SK-N-SH treated with all-trans-retinoic acid at 6 μM for 48 hours (cell line): Measurements from ENCODE around the gene TBC1D16.

Experiments
- ATAC-seq: fragments of 200-7000 bp; cut with Tn5 transposase; 3 replicates; pipeline ENCODE4 v1.9.1; 2020; ENCODE audit warnings: mild to moderate bottlenecking, moderate library complexity
- ARNTL ChIP-seq: fragments of 450-650 bp; formaldehyde crosslinking; IDR thresholded peaks from 2 replicates; pipeline ENCODE4 v1.5.0; 2020; ENCODE audit warnings: low read depth, mild to moderate bottlenecking, moderate library complexity, borderline replicate concordance
- BACH2 ChIP-seq: fragments of 250-450 bp; sonication (Bioruptor Pico); IDR thresholded peaks from 2 replicates; pipeline ENCODE4 v1.9.0; 2021; ENCODE audit warnings: mild to moderate bottlenecking, borderline replicate concordance
- CSDC2 ChIP-seq: fragments of 250-450 bp; sonication (Bioruptor Pico); IDR thresholded peaks from 2 replicates; pipeline ENCODE4 v1.5.0; 2020; ENCODE audit warnings: mild to moderate bottlenecking, moderate library complexity
- CSRNP3 ChIP-seq: fragments of 250-450 bp; sonication (Bioruptor Pico); IDR thresholded peaks from 2 replicates; pipeline ENCODE4 v1.5.1; 2021; ENCODE audit warnings: mild to moderate bottlenecking, moderate library complexity
- ESRRG ChIP-seq: fragments of 250-450 bp; sonication (Bioruptor Pico); IDR thresholded peaks from 2 replicates; pipeline ENCODE4 v1.6.1; 2021; ENCODE audit warnings: mild to moderate bottlenecking
- GLIS3 ChIP-seq: fragments of 250-450 bp; sonication (Bioruptor Pico); IDR thresholded peaks from 2 replicates; pipeline ENCODE4 v1.5.0; 2020; ENCODE audit warnings: mild to moderate bottlenecking, moderate library complexity
- OSR1 ChIP-seq: fragments of 250-450 bp; sonication (Bioruptor Pico); IDR thresholded peaks from 2 replicates; pipeline ENCODE4 v1.8.0; 2022; ENCODE audit warnings: moderate library complexity, mild to moderate bottlenecking, inconsistent platforms
- PATZ1 ChIP-seq: fragments of 250-450 bp; sonication (Bioruptor Pico); IDR thresholded peaks from 2 replicates; pipeline ENCODE4 v1.8.0; 2020; ENCODE audit warnings: mild to moderate bottlenecking, moderate library complexity, borderline replicate concordance
- POU6F1 ChIP-seq: fragments of 250-450 bp; sonication (Bioruptor Pico); IDR thresholded peaks from 2 replicates; pipeline ENCODE4 v1.8.0; 2021; ENCODE audit warnings: low read depth, mild to moderate bottlenecking, moderate library complexity, borderline replicate concordance
- PPARA ChIP-seq: fragments of 250-450 bp; sonication (Bioruptor Pico); IDR thresholded peaks from 2 replicates; pipeline ENCODE4 v1.5.0; 2020; ENCODE audit warnings: mild to moderate bottlenecking, borderline replicate concordance
- RARB ChIP-seq: fragments of 250-450 bp; sonication (Bioruptor Pico); IDR thresholded peaks from 2 replicates; pipeline ENCODE4 v1.8.0; 2021; ENCODE audit warnings: mild to moderate bottlenecking, moderate library complexity
- TCF4 ChIP-seq: fragments of 250-450 bp; sonication (Bioruptor Pico); IDR thresholded peaks from 2 replicates; pipeline ENCODE4 v1.8.0; 2021; ENCODE audit warnings: mild to moderate bottlenecking, moderate library complexity, borderline replicate concordance
- TOX ChIP-seq: fragments of 250-450 bp; sonication (Bioruptor Pico); IDR thresholded peaks from 2 replicates; pipeline ENCODE4 v1.8.0; 2021; ENCODE audit warnings: mild to moderate bottlenecking, moderate library complexity, borderline replicate concordance
- TSHZ2 ChIP-seq: fragments of 250-450 bp; sonication (Bioruptor Pico); IDR thresholded peaks from 2 replicates; pipeline ENCODE4 v1.5.0; 2020; ENCODE audit warnings: mild to moderate bottlenecking, moderate library complexity
- ZC3H10 ChIP-seq: fragments of 250-450 bp; sonication (Bioruptor Pico); IDR thresholded peaks from 2 replicates; pipeline ENCODE4 v1.5.1; 2021; ENCODE audit warnings: mild to moderate bottlenecking, moderate library complexity
- ZFP3 ChIP-seq: fragments of 250-450 bp; sonication (Bioruptor Pico); IDR thresholded peaks from 2 replicates; pipeline ENCODE4 v1.5.0; 2020; ENCODE audit warnings: mild to moderate bottlenecking, moderate library complexity
- ZFP30 ChIP-seq: fragments of 450-650 bp; formaldehyde crosslinking; IDR thresholded peaks from 2 replicates; pipeline ENCODE4 v1.5.0; 2022; ENCODE audit warnings: mild to moderate bottlenecking, moderate library complexity
- ZNF565 ChIP-seq: fragments of 450-650 bp; formaldehyde crosslinking; conservative IDR thresholded peaks from 2 replicates; pipeline ENCODE4 v1.5.0; 2020; ENCODE audit warnings: low read depth, mild to moderate bottlenecking, moderate library complexity
- ZNF70 ChIP-seq: fragments of 450-650 bp; formaldehyde crosslinking; IDR thresholded peaks from 2 replicates; pipeline ENCODE4 v1.5.0; 2020; ENCODE audit warnings: mild to moderate bottlenecking, moderate library complexity
- ZNF8 ChIP-seq: fragments of 450-650 bp; formaldehyde crosslinking; IDR thresholded peaks from 2 replicates; pipeline ENCODE4 v1.5.0; 2020; ENCODE audit warnings: mild to moderate bottlenecking, moderate library complexity

The TBC1D16 gene

GRCh38 chr17:79916506-79916905, 119.2 kb downstream of the TBC1D16 start:
- TF ChIP-seq TCF4 (CRISPR knock-in tag) = no peak
- no peak for TF ChIP-seq TOX
- no peak for TF ChIP-seq BACH2
- TF ChIP-seq ESRRG (CRISPR knock-in tag) = no peak
- no peak for ATAC-seq

- peak; percentile 6; the same call in 1 of the 3 replicates for ATAC-seq
- TF ChIP-seq TCF4 (CRISPR knock-in tag) (no peak), POU6F1 (CRISPR knock-in tag) (no peak), ARNTL (CRISPR knock-in tag) (no peak), ZNF70 (no peak), ZFP30 (CRISPR knock-in tag) (no peak), TSHZ2 (CRISPR knock-in tag) (no peak), CSDC2 (CRISPR knock-in tag) (no peak), ZFP3 (CRISPR knock-in tag) (no peak), GLIS3 (CRISPR knock-in tag) (no peak), CSRNP3 (CRISPR knock-in tag) (no peak), ZNF565 (CRISPR knock-in tag) (no peak), ZNF8 (no peak), ZC3H10 (CRISPR knock-in tag) (no peak), ESRRG (CRISPR knock-in tag) (no peak), OSR1 (CRISPR knock-in tag) (no peak), RARB (CRISPR knock-in tag) (no peak), PPARA (CRISPR knock-in tag) (no peak), PATZ1 (CRISPR knock-in tag) (no peak), BACH2 (no peak)
Measured at GRCh38 chr17:79915850-79916430, 119.7 kb downstream of the TBC1D16 start.

GRCh38 chr17:79914813-79915740, 120.6 kb downstream of the TBC1D16 start:
- ATAC-seq = no peak
- no peak for TF ChIP-seq PPARA (CRISPR knock-in tag)
- no peak for TF ChIP-seq TSHZ2 (CRISPR knock-in tag)
- TF ChIP-seq CSRNP3 (CRISPR knock-in tag) = no peak
- TF ChIP-seq ZNF8 = no peak
- no peak for TF ChIP-seq ZC3H10 (CRISPR knock-in tag)
- TF ChIP-seq, all 23 proteins: peak for 0
